ENCODE data around the gene SLC35E3. TPM values are rescaled to one million over a fixed set of nuclear protein-coding genes. Genes with fewer than 3 reads are reported as not detected.
"Not testable (repeated sequence)": the region's sequence is repeated elsewhere in the genome, so short reads cannot be mapped to it uniquely, and the experiment has no call there.

The SLC35E3 gene
- total RNA-seq, 1 donor from 2014 or later, result 10.5 TPM

DNA sequence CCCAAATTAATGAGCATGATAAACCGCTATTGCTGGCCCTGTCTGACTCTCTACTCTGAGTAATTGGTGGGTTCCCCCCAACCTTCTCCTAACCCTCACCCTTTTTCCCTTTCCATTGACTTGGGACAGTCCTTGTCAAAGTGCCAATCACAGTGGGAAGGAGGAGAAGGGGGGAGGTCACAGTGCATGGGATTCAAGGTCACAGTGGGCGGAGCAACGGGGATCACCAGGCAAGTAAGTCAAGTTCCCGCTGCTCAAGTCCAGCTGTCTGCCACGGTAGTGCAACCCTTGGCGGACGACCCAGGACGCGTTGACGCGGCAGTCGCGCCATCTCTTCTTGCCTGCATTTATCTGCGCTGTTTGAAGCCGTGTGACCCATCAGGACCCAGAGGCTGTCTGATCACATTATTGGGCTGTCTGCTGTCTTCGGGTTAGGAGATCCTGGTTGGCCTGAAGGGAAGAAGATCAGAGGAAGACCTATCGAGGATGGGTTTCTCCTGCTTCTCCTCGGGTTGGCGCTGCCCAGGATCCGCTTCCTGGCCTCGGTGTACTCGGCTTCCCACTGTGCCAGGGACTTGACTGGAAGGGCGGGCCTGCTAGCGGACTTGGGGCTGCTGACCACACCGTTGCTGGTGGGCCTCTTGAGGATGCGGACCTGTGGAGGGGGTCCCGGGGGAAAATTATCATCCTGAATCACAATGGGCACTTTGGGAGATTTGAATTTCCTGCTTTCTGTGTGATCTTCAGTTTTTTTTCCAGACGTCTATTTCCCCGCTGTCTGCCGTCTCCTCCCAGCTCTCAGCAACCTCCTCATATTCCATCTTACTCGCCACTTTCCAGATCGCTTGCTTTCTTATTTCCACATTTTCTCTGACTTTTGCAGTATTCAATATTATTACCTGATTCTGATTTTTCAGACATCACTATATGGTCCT lies 58.9 kb downstream of the SLC35E3 start:
- peaks cover 9% of the 10 kb centered on the region for H3K36me3 Mint-ChIP-seq (ENCODE audit: low read depth, unreplicated experiment)
- H3K9me3 Mint-ChIP-seq (ENCODE audit: unreplicated experiment), result no peaks in the 10 kb centered on the region
- no peak for DNase-seq (ENCODE audit: low spot score)
- H3K4me3 Mint-ChIP-seq (ENCODE audit: unreplicated experiment), result no peak overlapping the region
- TF ChIP-seq, protein P1, sequence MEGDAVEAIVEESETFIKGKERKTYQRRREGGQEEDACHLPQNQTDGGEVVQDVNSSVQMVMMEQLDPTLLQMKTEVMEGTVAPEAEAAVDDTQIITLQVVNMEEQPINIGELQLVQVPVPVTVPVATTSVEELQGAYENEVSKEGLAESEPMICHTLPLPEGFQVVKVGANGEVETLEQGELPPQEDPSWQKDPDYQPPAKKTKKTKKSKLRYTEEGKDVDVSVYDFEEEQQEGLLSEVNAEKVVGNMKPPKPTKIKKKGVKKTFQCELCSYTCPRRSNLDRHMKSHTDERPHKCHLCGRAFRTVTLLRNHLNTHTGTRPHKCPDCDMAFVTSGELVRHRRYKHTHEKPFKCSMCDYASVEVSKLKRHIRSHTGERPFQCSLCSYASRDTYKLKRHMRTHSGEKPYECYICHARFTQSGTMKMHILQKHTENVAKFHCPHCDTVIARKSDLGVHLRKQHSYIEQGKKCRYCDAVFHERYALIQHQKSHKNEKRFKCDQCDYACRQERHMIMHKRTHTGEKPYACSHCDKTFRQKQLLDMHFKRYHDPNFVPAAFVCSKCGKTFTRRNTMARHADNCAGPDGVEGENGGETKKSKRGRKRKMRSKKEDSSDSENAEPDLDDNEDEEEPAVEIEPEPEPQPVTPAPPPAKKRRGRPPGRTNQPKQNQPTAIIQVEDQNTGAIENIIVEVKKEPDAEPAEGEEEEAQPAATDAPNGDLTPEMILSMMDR (IDR thresholded peaks at IDR 0.05; ENCODE audit: unreplicated experiment), result no peak
- peaks cover 13% of the 10 kb centered on the region for H3K4me1 Mint-ChIP-seq (ENCODE audit: unreplicated experiment)
- peaks cover 11% of the 10 kb centered on the region for H3K27me3 Mint-ChIP-seq (ENCODE audit: unreplicated experiment)
- no peak overlapping the region for H3K27ac Mint-ChIP-seq (ENCODE audit: unreplicated experiment)

GRCh38 chr12:68805592-68806120 lies 59.7 kb downstream of the SLC35E3 start:
- H3K36me3 Mint-ChIP-seq (ENCODE audit: low read depth, unreplicated experiment), result peaks cover 9% of the 10 kb centered on the region
- TF ChIP-seq, protein P1 (IDR thresholded peaks at IDR 0.05; ENCODE audit: unreplicated experiment), result no peak
- H3K27me3 Mint-ChIP-seq (ENCODE audit: unreplicated experiment), result peaks cover 10% of the 10 kb centered on the region
- H3K4me1 Mint-ChIP-seq (ENCODE audit: unreplicated experiment), result peaks cover 13% of the 10 kb centered on the region
- H3K4me3 Mint-ChIP-seq (ENCODE audit: unreplicated experiment), result no peak overlapping the region
- no peak for DNase-seq (ENCODE audit: low spot score)
- H3K27ac Mint-ChIP-seq (ENCODE audit: unreplicated experiment), result no peak overlapping the region
- H3K9me3 Mint-ChIP-seq (ENCODE audit: unreplicated experiment), result no peaks in the 10 kb centered on the region

DNA sequence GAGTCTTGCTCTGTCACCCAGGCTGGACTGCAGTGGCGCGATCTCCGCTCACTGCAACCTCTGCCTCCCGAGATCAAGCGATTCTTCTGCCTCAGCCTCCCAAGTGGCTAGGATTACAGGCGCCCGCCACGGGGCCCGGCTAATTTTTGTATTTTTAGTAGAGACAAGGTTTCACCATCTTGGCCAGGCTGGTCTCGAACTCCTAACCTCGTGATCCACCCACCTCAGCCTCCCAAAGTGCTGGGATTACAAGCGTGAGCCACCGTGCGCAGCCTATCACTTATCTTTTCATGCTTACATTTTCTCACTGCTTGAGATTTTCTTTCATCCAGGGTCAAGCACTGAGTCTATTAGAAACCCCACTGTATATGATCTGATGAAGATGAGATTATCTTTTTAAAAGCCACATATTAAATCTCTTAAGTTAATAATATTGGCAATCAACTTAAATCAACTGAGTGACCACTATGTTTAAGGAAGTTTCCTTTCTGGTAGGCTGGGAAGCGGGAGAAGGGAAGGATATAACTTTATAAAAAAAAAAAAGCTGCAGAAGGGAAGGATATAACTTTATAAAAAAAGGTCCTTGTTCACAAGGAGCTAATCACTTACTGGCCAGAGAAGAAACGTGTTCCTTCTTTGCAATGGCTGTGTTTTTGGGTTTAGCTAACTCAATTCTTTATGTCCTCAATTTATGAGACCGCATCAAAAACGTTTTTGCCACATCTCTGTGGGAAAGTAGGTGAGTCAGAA lies 60.7 kb downstream of the SLC35E3 start:
- Mint-ChIP-seq H3K27ac (ENCODE audit: unreplicated experiment) (peak overlapping the region; percentile 91), H3K4me1 (ENCODE audit: unreplicated experiment) (peaks cover 17% of the 10 kb centered on the region), H3K9me3 (ENCODE audit: unreplicated experiment) (no peaks in the 10 kb centered on the region), H3K36me3 (ENCODE audit: low read depth, unreplicated experiment) (peaks cover 13% of the 10 kb centered on the region), H3K4me3 (ENCODE audit: unreplicated experiment) (peak overlapping the region; percentile 89), H3K27me3 (ENCODE audit: unreplicated experiment) (peaks cover 10% of the 10 kb centered on the region)
- no peak for DNase-seq (ENCODE audit: low spot score)
- TF ChIP-seq, protein P1 (IDR thresholded peaks at IDR 0.05; ENCODE audit: unreplicated experiment), result no peak

- peaks cover 14% of the 10 kb centered on the region for H3K4me1 Mint-ChIP-seq (ENCODE audit: unreplicated experiment)
- H3K9me3 Mint-ChIP-seq (ENCODE audit: unreplicated experiment); DNase-seq (ENCODE audit: low spot score): not testable (repeated sequence)
- H3K4me3 Mint-ChIP-seq (ENCODE audit: unreplicated experiment), result peak overlapping the region; percentile 89
- peaks cover 10% of the 10 kb centered on the region for H3K27me3 Mint-ChIP-seq (ENCODE audit: unreplicated experiment)
- peak overlapping the region; percentile 91 for H3K27ac Mint-ChIP-seq (ENCODE audit: unreplicated experiment)
- peaks cover 13% of the 10 kb centered on the region for H3K36me3 Mint-ChIP-seq (ENCODE audit: low read depth, unreplicated experiment)
These were observed 61.2 kb downstream of the SLC35E3 start for GRCh38 chr12:68807274-68807575.

DNA sequence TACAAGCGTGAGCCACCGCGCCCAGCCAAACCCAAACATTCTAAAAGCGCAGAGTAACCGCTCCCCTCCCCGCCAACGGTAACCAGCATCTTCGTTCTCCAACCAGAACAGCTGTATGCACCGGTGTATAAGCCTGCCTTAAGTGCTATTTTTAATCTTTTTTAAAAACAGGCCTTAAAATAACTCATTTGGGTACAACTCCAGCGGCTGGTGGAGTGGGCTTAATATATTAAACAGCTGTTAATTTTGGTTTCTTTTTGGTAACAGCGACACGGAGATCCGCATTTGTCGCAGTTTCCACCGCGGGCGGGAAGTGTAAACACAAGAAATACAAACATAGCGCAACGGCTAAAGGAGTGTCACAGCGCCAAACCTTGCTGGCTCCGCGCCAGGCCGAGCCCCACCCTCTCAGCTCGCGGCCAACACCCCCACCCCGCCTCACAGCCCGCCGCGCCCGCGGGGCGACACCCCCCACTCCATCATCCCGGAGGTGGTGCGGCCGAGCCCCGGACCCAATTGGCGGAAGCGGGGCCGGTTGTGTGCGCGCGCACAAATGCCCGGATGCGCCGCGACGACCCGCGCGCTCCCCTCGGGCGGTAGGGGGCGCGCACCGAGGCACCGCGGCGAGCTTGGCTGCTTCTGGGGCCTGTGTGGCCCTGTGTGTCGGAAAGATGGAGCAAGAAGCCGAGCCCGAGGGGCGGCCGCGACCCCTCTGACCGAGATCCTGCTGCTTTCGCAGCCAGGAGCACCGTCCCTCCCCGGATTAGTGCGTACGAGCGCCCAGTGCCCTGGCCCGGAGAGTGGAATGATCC lies 61.8 kb downstream of the SLC35E3 start, which contains the start of gene MDM2:
TSS of gene MDM2 (plus strand) at position 602 of the 812 bp plus-strand sequence. CDS start 301 bp downstream, outside the sequence.
- Mint-ChIP-seq H3K36me3 (ENCODE audit: low read depth, unreplicated experiment) (peaks cover 13% of the 10 kb centered on the region), H3K27me3 (ENCODE audit: unreplicated experiment) (peaks cover 10% of the 10 kb centered on the region), H3K4me3 (ENCODE audit: unreplicated experiment) (peak within 1 kb of the TSS; percentile 98), H3K27ac (ENCODE audit: unreplicated experiment) (peak within 1 kb of the TSS; percentile 91), H3K4me1 (ENCODE audit: unreplicated experiment) (peaks cover 16% of the 10 kb centered on the region), H3K9me3 (ENCODE audit: unreplicated experiment) (no peaks in the 10 kb centered on the region)
- peak; percentile 95 for DNase-seq (ENCODE audit: low spot score)
- TF ChIP-seq, protein P1 (IDR thresholded peaks at IDR 0.05; ENCODE audit: unreplicated experiment), result peak; percentile 87
